Endothelial cell of umbilical vein (primary cell): ENCODE measurements around the gene WNT7B. TPM values are rescaled to one million over a fixed set of nuclear protein-coding genes. Genes with fewer than 3 reads are reported as not detected.

Experiments
- BruUV-seq: library from RNA; stranded (reverse); fragments of 400-500 nt; replicated peaks from 2 replicates; lab custom pipeline; 2021; lab: Mats Ljungman, UMichigan
- CTCF ChIA-PET: fragments of 300-600, 350-600 bp; sonication (Branson Sonifier 250); formaldehyde crosslinking; loops from one replicate; lab custom pipeline; 2021; ENCODE audit warnings: antibody characterized with exemption, inconsistent platforms; lab: Charles Lee
- POLR2A ChIA-PET: fragments of 300-600, 350-600 bp; sonication (Branson Sonifier 250); formaldehyde crosslinking; loops from one replicate; lab custom pipeline; 2021; ENCODE audit warnings: antibody characterized with exemption, inconsistent platforms; lab: Charles Lee
- DNase-seq: peaks from one replicate; pipeline ENCODE4 v3.0.0-alpha.2; 2011; ENCODE audit warnings: low read depth, low spot score
- FAIRE-seq: peaks from 2 replicates; lab custom pipeline; 2011; peaks lifted over from hg19 to GRCh38; lab: Jason Lieb, UNC
- H2AFZ ChIP-seq: 2 replicates; pipeline ENCODE4 v1.6.0; 2012; ENCODE audit warnings: low read depth, low read length, control low read depth, inconsistent platforms
- H3K27ac ChIP-seq: 2 replicates; pipeline ENCODE4 v1.5.1; 2011; ENCODE audit warnings: low read depth, mild to moderate bottlenecking, control low read depth, low read length, moderate library complexity; ENCODE audit not compliant: insufficient read depth
- H3K27me3 ChIP-seq, 2 experiments: 2 replicates each; pipeline versions ENCODE4 v1.6.0 to v1.6.1; 2011; ENCODE audit warnings: low read length in 2 of 2, mixed read lengths in 1 of 2; ENCODE audit not compliant: control insufficient read depth in 2 of 2, insufficient read depth in 2 of 2
- H3K36me3 ChIP-seq, 2 experiments: 2 replicates in 1 of 2; 3 replicates in 1 of 2; pipeline ENCODE4 v1.5.1; 2011; ENCODE audit warnings: low read length in 2 of 2, mild to moderate bottlenecking in 1 of 2, moderate library complexity in 1 of 2; ENCODE audit not compliant: control insufficient read depth in 2 of 2, insufficient read depth in 2 of 2; ENCODE audit errors: extremely low read depth in 1 of 2
- H3K4me1 ChIP-seq: 3 replicates; pipeline ENCODE4 v1.5.1; 2011; ENCODE audit warnings: mild to moderate bottlenecking, low read length; ENCODE audit not compliant: control insufficient read depth, insufficient read depth; ENCODE audit errors: extremely low read depth
- H3K4me2 ChIP-seq: 2 replicates; pipeline ENCODE4 v1.6.1; 2011; ENCODE audit warnings: low read length, control low read depth, mixed read lengths; ENCODE audit not compliant: insufficient read depth
- H3K4me3 ChIP-seq, 3 experiments: fragments of 200-600 bp in 1 of 3; sonication (generic), shearing (Covaris generic) in 1 of 3; replicated peaks in 1 of 3; 2 replicates each; pipeline ENCODE4 v1.5.1; 2011 to 2016; ENCODE audit warnings: control low read depth in 3 of 3, low read length in 3 of 3, mild to moderate bottlenecking in 2 of 3, inconsistent platforms in 1 of 3, low read depth in 1 of 3, moderate library complexity in 1 of 3; ENCODE audit not compliant: insufficient read depth in 1 of 3
- H3K79me2 ChIP-seq: 2 replicates; pipeline ENCODE4 v1.6.0; 2012; ENCODE audit warnings: low read length, inconsistent platforms; ENCODE audit not compliant: control insufficient read depth, insufficient read depth
- H3K9ac ChIP-seq: replicated peaks from 2 replicates; pipeline ENCODE3; 2011; ENCODE audit warnings: low read length, control low read depth; ENCODE audit not compliant: insufficient read depth; ENCODE audit errors: extremely low read depth
- H3K9me1 ChIP-seq: replicated peaks from 3 replicates; pipeline ENCODE4 v1.6.0; 2011; ENCODE audit warnings: mild to moderate bottlenecking, low read length; ENCODE audit not compliant: control insufficient read depth, insufficient read depth; ENCODE audit errors: extremely low read depth
- H3K9me3 ChIP-seq: replicated peaks from 2 replicates; pipeline ENCODE4 v1.5.1; 2012; ENCODE audit warnings: low read length, inconsistent platforms; ENCODE audit not compliant: control insufficient read depth, insufficient read depth
- H4K20me1 ChIP-seq: replicated peaks from 2 replicates; pipeline ENCODE3; 2011; ENCODE audit warnings: mild to moderate bottlenecking, low read length; ENCODE audit not compliant: control insufficient read depth, insufficient read depth; ENCODE audit errors: extremely low read depth
- EZH2 ChIP-seq: IDR thresholded peaks from 2 replicates; pipeline ENCODE4 v1.6.1; 2012; ENCODE audit warnings: borderline replicate concordance, low read depth, mild to moderate bottlenecking, moderate library complexity, low read length, inconsistent platforms; ENCODE audit not compliant: severe bottlenecking
- FOS ChIP-seq: IDR thresholded peaks from 2 replicates; pipeline ENCODE4 v1.6.1; 2011; ENCODE audit warnings: mild to moderate bottlenecking, low read length, moderate library complexity, borderline replicate concordance; ENCODE audit not compliant: insufficient read depth
- GATA2 ChIP-seq: IDR thresholded peaks from 2 replicates; pipeline ENCODE4 v1.7.0; 2011; ENCODE audit warnings: low read depth, mild to moderate bottlenecking, moderate library complexity, mixed read lengths, low read length; ENCODE audit not compliant: insufficient read length, insufficient read depth
- JUN ChIP-seq: IDR thresholded peaks from 2 replicates; pipeline ENCODE4 v1.6.1; 2011; ENCODE audit warnings: borderline replicate concordance, low read depth; ENCODE audit not compliant: insufficient read length, insufficient read depth
- MAX ChIP-seq: IDR thresholded peaks from 2 replicates; pipeline ENCODE4 v1.6.1; 2011; ENCODE audit not compliant: insufficient read depth, insufficient read length
- MYC ChIP-seq: IDR thresholded peaks from one replicate; pipeline ENCODE4 v1.6.1; 2011; ENCODE audit warnings: mild to moderate bottlenecking, low read depth, low read length
- POLR2AphosphoS5 ChIP-seq: IDR thresholded peaks from 2 replicates; pipeline ENCODE4 v1.6.1; 2012; ENCODE audit warnings: low read depth, mild to moderate bottlenecking, control low read depth, low read length, moderate library complexity; ENCODE audit not compliant: insufficient read depth
- dilution Hi-C: fragments of 300-500 bp; cut with MboI; formaldehyde crosslinking; loops from one replicate; pipeline ENCODE4 v1.15.0; 2019; ENCODE audit warnings: low sequenced_read_pairs; ENCODE audit not compliant: extremely low pct_ligation_motif_present
- intact Hi-C: fragments of 100-400 bp; cut with micrococcal nuclease; formaldehyde crosslinking; loops from one replicate; pipeline ENCODE4 v1.10.0; 2022
- polyA plus RNA-seq, 4 experiments: library from polyadenylated mRNA; depleted of rRNA in 3 of 4; stranded (reverse) in 3 of 4; unstranded in 1 of 4; fragments of >200 nt; gene quantifications; 2 replicates each; pipeline versions ENCODE4 v1.2.1 to v1.2.3, GENCODE V29; 2011 to 2012; ENCODE audit warnings: missing spikeins in 1 of 4
- total RNA-seq: library from RNA; stranded (reverse); gene quantifications from 2 replicates; pipeline ENCODE4 v1.2.3, GENCODE V29; 2021
- TF ChIP-seq, protein P1 (sequence below), 2 donors: IDR thresholded peaks; 1 replicate in 1 of 2; 2 replicates in 1 of 2; pipeline ENCODE4 v1.5.1; 2011; ENCODE audit warnings: low read length in 2 of 2, mild to moderate bottlenecking in 2 of 2, moderate library complexity in 2 of 2, control low read depth in 1 of 2, inconsistent platforms in 1 of 2, low read depth in 1 of 2; ENCODE audit not compliant: insufficient read depth in 1 of 2; ENCODE audit errors: extremely low read depth in 1 of 2

WNT7B gene
- total and polyA plus RNA-seq, 2 donors (not counting 3 experiments of a cell fraction or from before 2014, with no cell fraction given) = not detected

DNA sequence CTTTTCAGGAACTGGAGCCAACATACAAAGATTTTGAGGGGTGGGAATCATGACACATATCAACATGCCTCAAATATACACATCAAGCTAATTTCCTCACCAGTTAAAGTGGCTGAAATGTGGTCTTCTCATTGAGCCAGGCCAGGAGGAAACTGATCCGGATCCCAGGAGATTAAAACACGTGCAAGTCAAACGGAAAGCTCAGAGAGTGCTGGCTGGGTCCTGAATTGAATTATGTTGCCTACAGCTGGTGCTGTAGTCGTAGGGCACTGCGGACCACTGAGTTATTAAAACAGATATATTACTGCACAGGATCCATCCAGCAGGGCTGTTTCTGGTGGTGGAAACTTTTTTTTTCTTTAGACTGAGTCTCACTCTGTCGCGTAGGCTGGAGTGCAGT, 14.1 kb upstream of the WNT7B start:
- ChIA-PET CTCF (interaction anchor here (1.0 to 2.8 kb wide), 2 partner anchors 126 to 325 kb away, joined by 4 to 17 read pairs; no protein-coding TSS in a partner anchor), POLR2A (no interaction called here)
- Histone ChIP-seq H3K79me2 (no peaks in the 10 kb centered on the region), H3K27ac (no peak overlapping the region), H3K9me3 (no peaks in the 10 kb centered on the region), H3K36me3 (no peaks in the 10 kb centered on the region), H3K9me1 (no peaks in the 10 kb centered on the region), H3K4me3 (no peak overlapping the region), H2AFZ (no peak overlapping the region), H3K4me2 (no peak overlapping the region), H3K27me3 (no peaks in the 10 kb centered on the region), H4K20me1 (no peaks in the 10 kb centered on the region), H3K4me1 (peaks cover 10% of the 10 kb centered on the region), H3K9ac (no peak overlapping the region)
- DNase-seq (no peak), FAIRE-seq (no peak)
- intact Hi-C loops = no loop called here
- TF ChIP-seq GATA2 (no peak), EZH2 (no peak), POLR2AphosphoS5 (no peak), FOS (no peak), JUN (no peak), MAX (no peak), MYC (no peak)
- TF ChIP-seq, protein P1, sequence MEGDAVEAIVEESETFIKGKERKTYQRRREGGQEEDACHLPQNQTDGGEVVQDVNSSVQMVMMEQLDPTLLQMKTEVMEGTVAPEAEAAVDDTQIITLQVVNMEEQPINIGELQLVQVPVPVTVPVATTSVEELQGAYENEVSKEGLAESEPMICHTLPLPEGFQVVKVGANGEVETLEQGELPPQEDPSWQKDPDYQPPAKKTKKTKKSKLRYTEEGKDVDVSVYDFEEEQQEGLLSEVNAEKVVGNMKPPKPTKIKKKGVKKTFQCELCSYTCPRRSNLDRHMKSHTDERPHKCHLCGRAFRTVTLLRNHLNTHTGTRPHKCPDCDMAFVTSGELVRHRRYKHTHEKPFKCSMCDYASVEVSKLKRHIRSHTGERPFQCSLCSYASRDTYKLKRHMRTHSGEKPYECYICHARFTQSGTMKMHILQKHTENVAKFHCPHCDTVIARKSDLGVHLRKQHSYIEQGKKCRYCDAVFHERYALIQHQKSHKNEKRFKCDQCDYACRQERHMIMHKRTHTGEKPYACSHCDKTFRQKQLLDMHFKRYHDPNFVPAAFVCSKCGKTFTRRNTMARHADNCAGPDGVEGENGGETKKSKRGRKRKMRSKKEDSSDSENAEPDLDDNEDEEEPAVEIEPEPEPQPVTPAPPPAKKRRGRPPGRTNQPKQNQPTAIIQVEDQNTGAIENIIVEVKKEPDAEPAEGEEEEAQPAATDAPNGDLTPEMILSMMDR (IDR thresholded peaks at IDR 0.05; ENCODE audit: extremely low read depth in 1 of 2, insufficient read depth in 1 of 2, low read depth in 1 of 2, low read length in 2 of 2) = no peak
- no TSS peak for BruUV-seq
- dilution Hi-C loops = no loop called here
